ENCODE measurements around the gene HMGCR. TPM values are rescaled to one million over a fixed set of nuclear protein-coding genes. Genes with fewer than 3 reads are reported as not detected.

Gene HMGCR
- total and polyA plus RNA-seq, 2 of the 8 experiments (the other 6 are each of a cell fraction or from before 2014, with no cell fraction given), result 45.8 to 199 TPM

DNA sequence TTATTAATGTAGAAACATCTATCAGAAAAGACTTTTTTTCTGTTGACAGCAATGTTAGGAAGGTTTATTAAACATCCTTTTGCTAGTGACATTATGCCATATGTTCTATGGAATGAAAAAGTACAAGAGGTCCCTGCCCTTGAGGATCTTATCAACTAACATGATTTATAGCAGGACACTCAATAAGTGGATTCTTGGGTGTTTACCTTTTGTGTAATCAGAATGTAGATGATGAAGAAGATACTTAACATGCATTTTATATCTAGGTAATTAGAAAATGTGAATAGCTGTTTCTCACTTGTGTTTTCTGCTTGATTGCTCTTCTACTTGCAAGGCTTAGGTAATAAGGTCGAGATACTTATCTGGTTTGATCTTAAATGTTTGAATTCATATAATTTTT, 4.9 kb downstream of the HMGCR start (continued):
- TF ChIP-seq, protein P1, sequence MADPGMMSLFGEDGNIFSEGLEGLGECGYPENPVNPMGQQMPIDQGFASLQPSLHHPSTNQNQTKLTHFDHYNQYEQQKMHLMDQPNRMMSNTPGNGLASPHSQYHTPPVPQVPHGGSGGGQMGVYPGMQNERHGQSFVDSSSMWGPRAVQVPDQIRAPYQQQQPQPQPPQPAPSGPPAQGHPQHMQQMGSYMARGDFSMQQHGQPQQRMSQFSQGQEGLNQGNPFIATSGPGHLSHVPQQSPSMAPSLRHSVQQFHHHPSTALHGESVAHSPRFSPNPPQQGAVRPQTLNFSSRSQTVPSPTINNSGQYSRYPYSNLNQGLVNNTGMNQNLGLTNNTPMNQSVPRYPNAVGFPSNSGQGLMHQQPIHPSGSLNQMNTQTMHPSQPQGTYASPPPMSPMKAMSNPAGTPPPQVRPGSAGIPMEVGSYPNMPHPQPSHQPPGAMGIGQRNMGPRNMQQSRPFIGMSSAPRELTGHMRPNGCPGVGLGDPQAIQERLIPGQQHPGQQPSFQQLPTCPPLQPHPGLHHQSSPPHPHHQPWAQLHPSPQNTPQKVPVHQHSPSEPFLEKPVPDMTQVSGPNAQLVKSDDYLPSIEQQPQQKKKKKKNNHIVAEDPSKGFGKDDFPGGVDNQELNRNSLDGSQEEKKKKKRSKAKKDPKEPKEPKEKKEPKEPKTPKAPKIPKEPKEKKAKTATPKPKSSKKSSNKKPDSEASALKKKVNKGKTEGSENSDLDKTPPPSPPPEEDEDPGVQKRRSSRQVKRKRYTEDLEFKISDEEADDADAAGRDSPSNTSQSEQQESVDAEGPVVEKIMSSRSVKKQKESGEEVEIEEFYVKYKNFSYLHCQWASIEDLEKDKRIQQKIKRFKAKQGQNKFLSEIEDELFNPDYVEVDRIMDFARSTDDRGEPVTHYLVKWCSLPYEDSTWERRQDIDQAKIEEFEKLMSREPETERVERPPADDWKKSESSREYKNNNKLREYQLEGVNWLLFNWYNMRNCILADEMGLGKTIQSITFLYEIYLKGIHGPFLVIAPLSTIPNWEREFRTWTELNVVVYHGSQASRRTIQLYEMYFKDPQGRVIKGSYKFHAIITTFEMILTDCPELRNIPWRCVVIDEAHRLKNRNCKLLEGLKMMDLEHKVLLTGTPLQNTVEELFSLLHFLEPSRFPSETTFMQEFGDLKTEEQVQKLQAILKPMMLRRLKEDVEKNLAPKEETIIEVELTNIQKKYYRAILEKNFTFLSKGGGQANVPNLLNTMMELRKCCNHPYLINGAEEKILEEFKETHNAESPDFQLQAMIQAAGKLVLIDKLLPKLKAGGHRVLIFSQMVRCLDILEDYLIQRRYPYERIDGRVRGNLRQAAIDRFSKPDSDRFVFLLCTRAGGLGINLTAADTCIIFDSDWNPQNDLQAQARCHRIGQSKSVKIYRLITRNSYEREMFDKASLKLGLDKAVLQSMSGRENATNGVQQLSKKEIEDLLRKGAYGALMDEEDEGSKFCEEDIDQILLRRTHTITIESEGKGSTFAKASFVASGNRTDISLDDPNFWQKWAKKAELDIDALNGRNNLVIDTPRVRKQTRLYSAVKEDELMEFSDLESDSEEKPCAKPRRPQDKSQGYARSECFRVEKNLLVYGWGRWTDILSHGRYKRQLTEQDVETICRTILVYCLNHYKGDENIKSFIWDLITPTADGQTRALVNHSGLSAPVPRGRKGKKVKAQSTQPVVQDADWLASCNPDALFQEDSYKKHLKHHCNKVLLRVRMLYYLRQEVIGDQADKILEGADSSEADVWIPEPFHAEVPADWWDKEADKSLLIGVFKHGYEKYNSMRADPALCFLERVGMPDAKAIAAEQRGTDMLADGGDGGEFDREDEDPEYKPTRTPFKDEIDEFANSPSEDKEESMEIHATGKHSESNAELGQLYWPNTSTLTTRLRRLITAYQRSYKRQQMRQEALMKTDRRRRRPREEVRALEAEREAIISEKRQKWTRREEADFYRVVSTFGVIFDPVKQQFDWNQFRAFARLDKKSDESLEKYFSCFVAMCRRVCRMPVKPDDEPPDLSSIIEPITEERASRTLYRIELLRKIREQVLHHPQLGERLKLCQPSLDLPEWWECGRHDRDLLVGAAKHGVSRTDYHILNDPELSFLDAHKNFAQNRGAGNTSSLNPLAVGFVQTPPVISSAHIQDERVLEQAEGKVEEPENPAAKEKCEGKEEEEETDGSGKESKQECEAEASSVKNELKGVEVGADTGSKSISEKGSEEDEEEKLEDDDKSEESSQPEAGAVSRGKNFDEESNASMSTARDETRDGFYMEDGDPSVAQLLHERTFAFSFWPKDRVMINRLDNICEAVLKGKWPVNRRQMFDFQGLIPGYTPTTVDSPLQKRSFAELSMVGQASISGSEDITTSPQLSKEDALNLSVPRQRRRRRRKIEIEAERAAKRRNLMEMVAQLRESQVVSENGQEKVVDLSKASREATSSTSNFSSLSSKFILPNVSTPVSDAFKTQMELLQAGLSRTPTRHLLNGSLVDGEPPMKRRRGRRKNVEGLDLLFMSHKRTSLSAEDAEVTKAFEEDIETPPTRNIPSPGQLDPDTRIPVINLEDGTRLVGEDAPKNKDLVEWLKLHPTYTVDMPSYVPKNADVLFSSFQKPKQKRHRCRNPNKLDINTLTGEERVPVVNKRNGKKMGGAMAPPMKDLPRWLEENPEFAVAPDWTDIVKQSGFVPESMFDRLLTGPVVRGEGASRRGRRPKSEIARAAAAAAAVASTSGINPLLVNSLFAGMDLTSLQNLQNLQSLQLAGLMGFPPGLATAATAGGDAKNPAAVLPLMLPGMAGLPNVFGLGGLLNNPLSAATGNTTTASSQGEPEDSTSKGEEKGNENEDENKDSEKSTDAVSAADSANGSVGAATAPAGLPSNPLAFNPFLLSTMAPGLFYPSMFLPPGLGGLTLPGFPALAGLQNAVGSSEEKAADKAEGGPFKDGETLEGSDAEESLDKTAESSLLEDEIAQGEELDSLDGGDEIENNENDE (IDR thresholded peaks at IDR 0.05; ENCODE audit: insufficient replicate concordance, low read length), result no peak
- TF ChIP-seq PHF8 (conservative IDR thresholded peaks at IDR 0.05; ENCODE audit: low read depth, low read length), result no peak
- TF ChIP-seq RBBP5 (IDR thresholded peaks at IDR 0.05; ENCODE audit: borderline replicate concordance, low read depth, low read length), result no peak
- TF ChIP-seq CTBP2 (IDR thresholded peaks at IDR 0.05; ENCODE audit: borderline replicate concordance, insufficient read depth, insufficient read length, low read length), result no peak
- no peak for TF ChIP-seq BACH1 (IDR thresholded peaks at IDR 0.05; ENCODE audit: low read length)
- TF ChIP-seq POLR2AphosphoS5 (IDR thresholded peaks at IDR 0.05; ENCODE audit: low read depth, low read length), result no peak
- TF ChIP-seq, protein P2, sequence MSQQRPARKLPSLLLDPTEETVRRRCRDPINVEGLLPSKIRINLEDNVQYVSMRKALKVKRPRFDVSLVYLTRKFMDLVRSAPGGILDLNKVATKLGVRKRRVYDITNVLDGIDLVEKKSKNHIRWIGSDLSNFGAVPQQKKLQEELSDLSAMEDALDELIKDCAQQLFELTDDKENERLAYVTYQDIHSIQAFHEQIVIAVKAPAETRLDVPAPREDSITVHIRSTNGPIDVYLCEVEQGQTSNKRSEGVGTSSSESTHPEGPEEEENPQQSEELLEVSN (IDR thresholded peaks at IDR 0.05), result no peak
- TF ChIP-seq KDM1A (IDR thresholded peaks at IDR 0.05; ENCODE audit: borderline replicate concordance, low read length), result no peak
- no peak for TF ChIP-seq HDAC6 (IDR thresholded peaks at IDR 0.05; ENCODE audit: low read depth, low read length)
- TF ChIP-seq, protein P3, sequence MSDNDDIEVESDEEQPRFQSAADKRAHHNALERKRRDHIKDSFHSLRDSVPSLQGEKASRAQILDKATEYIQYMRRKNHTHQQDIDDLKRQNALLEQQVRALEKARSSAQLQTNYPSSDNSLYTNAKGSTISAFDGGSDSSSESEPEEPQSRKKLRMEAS (IDR thresholded peaks at IDR 0.05), result no peak
- TF ChIP-seq KDM4A (IDR thresholded peaks at IDR 0.05; ENCODE audit: low read depth, low read length, severe bottlenecking), result no peak
